HCT116 (cell line): Measurements from ENCODE around the gene HIC1. TPM values are rescaled to one million over a fixed set of nuclear protein-coding genes. Genes with fewer than 3 reads are reported as not detected.

ENCODE experiments used
- ATAC-seq: fragments of 200-7000 bp; cut with Tn5 transposase; 2 replicates; pipeline ENCODE4 v1.9.1; 2020; ENCODE audit warnings: mild to moderate bottlenecking, moderate library complexity
- Bru-seq: library from RNA; stranded (reverse); fragments of 400-500 nt; gene quantifications from one replicate; lab custom pipeline; 2021; lab: Mats Ljungman, UMichigan
- BruChase-seq, 2 experiments: library from RNA; stranded (reverse); fragments of 400-500 nt; gene quantifications; one replicate each; lab custom pipeline; 2021; lab: Mats Ljungman, UMichigan
- BruUV-seq: library from RNA; stranded (reverse); fragments of 400-500 nt; replicated peaks from 2 replicates; lab custom pipeline; 2021; lab: Mats Ljungman, UMichigan
- CTCF ChIA-PET: fragments of 300-600 bp; sonication (Branson Sonifier 250); formaldehyde crosslinking; loops from one replicate; lab custom pipeline; 2021; ENCODE audit warnings: antibody characterized with exemption; lab: Charles Lee
- POLR2A ChIA-PET: fragments of 300-600, 350-600 bp; sonication (Branson Sonifier 250); formaldehyde crosslinking; loops from one replicate; lab custom pipeline; 2021; ENCODE audit warnings: antibody characterized with exemption; lab: Charles Lee
- RAD21 ChIA-PET, 2 experiments: fragments of 300-600 bp; sonication (Branson Sonifier 250); formaldehyde crosslinking; loops; one replicate each; lab custom pipeline; 2023; ENCODE audit warnings: low total read pairs in 2 of 2; ENCODE audit not compliant: uncharacterized antibody in 2 of 2, unreplicated experiment in 2 of 2, low non-redundant PET in 1 of 2; lab: Charles Lee
- DNase-seq: peaks from one replicate; pipeline ENCODE4 v3.0.0-alpha.2; 2010; ENCODE audit warnings: low read depth, low spot score
- H2AFZ ChIP-seq: fragments of 200-600 bp; shearing (Covaris generic), sonication (generic); 2 replicates; pipeline ENCODE4 v1.6.1; 2017; ENCODE audit warnings: low read depth, mixed run types, mixed read lengths, antibody characterized with exemption, low read length; ENCODE audit not compliant: poor library complexity, severe bottlenecking
- H3K27ac ChIP-seq: 2 replicates; pipeline ENCODE4 v1.5.1; 2012; ENCODE audit warnings: low read depth, low read length
- H3K27me3 ChIP-seq: fragments of 200-600 bp; sonication (generic); 2 replicates; pipeline ENCODE4 v1.6.1; 2016; ENCODE audit warnings: mixed run types, low read length, mixed read lengths; ENCODE audit not compliant: insufficient read depth
- H3K36me3 ChIP-seq, 2 experiments: fragments of 200-500 bp in 1 of 2; fragments of 200-600 bp in 1 of 2; sonication (Bioruptor generic) in 1 of 2; sonication (generic) in 1 of 2; 2 replicates each; pipeline versions ENCODE4 v1.5.1 to v1.6.1; 2014 to 2016; ENCODE audit warnings: low read length in 2 of 2, inconsistent platforms in 1 of 2, mixed read lengths in 1 of 2, mixed run types in 1 of 2; ENCODE audit not compliant: insufficient read depth in 2 of 2, control insufficient read depth in 1 of 2
- H3K4me1 ChIP-seq, 2 experiments: fragments of 200-600 bp in 1 of 2; sonication (generic) in 1 of 2; 2 replicates each; pipeline versions ENCODE4 v1.5.1 to v1.6.1; 2012 to 2017; ENCODE audit warnings: low read length in 2 of 2, inconsistent platforms in 1 of 2, mild to moderate bottlenecking in 1 of 2, mixed read lengths in 1 of 2, mixed run types in 1 of 2, moderate library complexity in 1 of 2; ENCODE audit not compliant: insufficient read depth in 2 of 2, control insufficient read depth in 1 of 2
- H3K4me2 ChIP-seq: fragments of 200-600 bp; sonication (generic); 2 replicates; pipeline ENCODE4 v1.6.1; 2017; ENCODE audit warnings: mixed run types, low read length, mixed read lengths
- H3K4me3 ChIP-seq, 2 experiments: fragments of 200-600 bp in 1 of 2; sonication (generic) in 1 of 2; replicated peaks in 1 of 2; 2 replicates each; pipeline ENCODE4 v1.5.1; 2011 to 2016; ENCODE audit warnings: low read length in 2 of 2, control low read depth in 1 of 2, low read depth in 1 of 2, mild to moderate bottlenecking in 1 of 2, mixed read lengths in 1 of 2, mixed run types in 1 of 2
- H3K79me2 ChIP-seq: fragments of 200-600 bp; sonication (generic); 2 replicates; pipeline ENCODE4 v1.6.1; 2017; ENCODE audit warnings: mild to moderate bottlenecking, mixed run types, low read length, moderate library complexity, mixed read lengths; ENCODE audit not compliant: insufficient read depth
- H3K9ac ChIP-seq: fragments of 200-600 bp; sonication (generic); 2 replicates; pipeline ENCODE4 v1.6.1; 2016; ENCODE audit warnings: low read length, mixed read lengths
- H3K9me2 ChIP-seq: fragments of 200-600 bp; sonication (generic), shearing (Covaris generic); 2 replicates; pipeline ENCODE4 v1.6.1; 2017; ENCODE audit warnings: mixed run types, mild to moderate bottlenecking, moderate library complexity; ENCODE audit not compliant: insufficient read depth
- H3K9me3 ChIP-seq, 2 experiments: fragments of 200-500 bp in 1 of 2; fragments of 200-600 bp in 1 of 2; sonication (Bioruptor generic) in 1 of 2; sonication (generic) in 1 of 2; 2 replicates each; pipeline ENCODE4 v1.6.1; 2014 to 2017; ENCODE audit warnings: low read length in 2 of 2, mixed read lengths in 2 of 2, inconsistent platforms in 1 of 2, low read depth in 1 of 2, mild to moderate bottlenecking in 1 of 2, mixed run types in 1 of 2, moderate library complexity in 1 of 2; ENCODE audit not compliant: control insufficient read depth in 1 of 2, insufficient read depth in 1 of 2
- H4K20me1 ChIP-seq: fragments of 200-600 bp; sonication (generic), shearing (Covaris generic); 2 replicates; pipeline ENCODE4 v1.6.1; 2017; ENCODE audit warnings: mixed run types, mild to moderate bottlenecking, moderate library complexity; ENCODE audit not compliant: insufficient read depth
- CTCF ChIP-seq, 3 experiments: fragments of 200-600 bp in 1 of 3; sonication (generic) in 1 of 3; IDR thresholded peaks in 2 of 3; conservative IDR thresholded peaks in 1 of 3; 2 replicates each; pipeline ENCODE4 v1.5.1; 2012 to 2017; ENCODE audit warnings: low read depth in 2 of 3, low read length in 2 of 3, antibody characterized with exemption in 1 of 3, borderline replicate concordance in 1 of 3, control low read depth in 1 of 3, mild to moderate bottlenecking in 1 of 3, mixed read lengths in 1 of 3, mixed run types in 1 of 3, moderate library complexity in 1 of 3; ENCODE audit not compliant: insufficient read depth in 1 of 3
- EZH2phosphoT487 ChIP-seq: fragments of 200-600 bp; IDR thresholded peaks from 2 replicates; pipeline ENCODE4 v1.6.1; 2018; ENCODE audit warnings: antibody characterized with exemption, borderline replicate concordance
- RAD21 ChIP-seq: IDR thresholded peaks from 2 replicates; pipeline ENCODE4 v1.6.1; 2012; ENCODE audit warnings: low read depth, mild to moderate bottlenecking
- intact Hi-C: fragments of 100-400 bp; cut with micrococcal nuclease; formaldehyde crosslinking; loops from 2 replicates; pipeline ENCODE4 v1.10.0; 2022
- long read RNA-seq: library from polyadenylated mRNA; unstranded; transcript quantifications from one replicate; pipeline ENCODE4 v2.0.0, GENCODE V29; 2021; ENCODE audit not compliant: unreplicated experiment
- polyA plus RNA-seq: library from polyadenylated mRNA; unstranded; fragments of >200 nt; gene quantifications from 2 replicates; pipeline ENCODE4 v1.2.1, GENCODE V29; 2012; ENCODE audit warnings: missing spikeins
- total RNA-seq: library from RNA; stranded (reverse); gene quantifications from one replicate; pipeline ENCODE4 v1.2.1, GENCODE V29; 2021; ENCODE audit not compliant: unreplicated experiment

HIC1 gene
- total RNA-seq = 0.64 TPM
- 0.21 and 0.52 TPM in 2 replicates for polyA plus RNA-seq
- Bru-seq, nascent RNA = not detected
- percentile 10 among the genes with signal in this experiment for BruChase-seq, experiment 1, labeled RNA remaining after a 6-hour chase
- BruChase-seq, experiment 2, labeled RNA remaining after a 2-hour chase = percentile 8 among the genes with signal in this experiment
- long read RNA-seq, partial matches to known transcripts = 0 of 1 reads
- long read RNA-seq, other reads (novel, unspliced or antisense) = 1 of 1 reads

- H3K4me2 ChIP-seq = peak within 1 kb of the TSS; percentile 36; the same call in 1 of the 2 replicates
- BruUV-seq = no TSS peak
- DNase-seq = no peak
- intact Hi-C loops = no loop called here
- no peak within 1 kb of the TSS for H2AFZ ChIP-seq
- POLR2A ChIA-PET = interaction anchor here (1.1 kb wide), 1 partner anchor 190 kb away, joined by 3 read pairs; no protein-coding TSS in a partner anchor
- no peaks in the 10 kb centered on the region for H3K9me3 ChIP-seq
- H4K20me1 ChIP-seq = no peaks in the 10 kb centered on the region
- peaks cover 2 to 25% of the 10 kb centered on the region in 2 experiments; a peak in 2 of 4 replicates for H3K4me1 ChIP-seq
- H3K27me3 ChIP-seq = no peaks in the 10 kb centered on the region
- no peak within 1 kb of the TSS for H3K9ac ChIP-seq
- TF ChIP-seq EZH2phosphoT487 (no peak), CTCF (IDR thresholded peaks at IDR 0.05 in 2 of 3, conservative IDR thresholded peaks at IDR 0.05 in 1 of 3; ENCODE audit: borderline replicate concordance in 1 of 3, insufficient read depth in 1 of 3, low read depth in 2 of 3, low read length in 2 of 3) (peak; percentile 61 to 84 (median 78)), RAD21 (peak; percentile 85)
- no peaks in the 10 kb centered on the region for H3K79me2 ChIP-seq
- RAD21 ChIA-PET = interaction anchor here (0.5 to 1.0 kb wide), 3 partner anchors 73 to 190 kb away, joined by 3 to 8 read pairs (median 5); no protein-coding TSS in a partner anchor
- H3K9me2 ChIP-seq = no peaks in the 10 kb centered on the region
- H3K4me3 ChIP-seq = no peak within 1 kb of the TSS
- peak; percentile 62 for ATAC-seq
- no peaks in the 10 kb centered on the region for H3K36me3 ChIP-seq
- CTCF ChIA-PET = interaction anchor here (0.6 to 8.0 kb wide), 10 partner anchors 10 to 362 kb away, joined by 3 to 200 read pairs (median 3); no protein-coding TSS in a partner anchor
- no peak within 1 kb of the TSS for H3K27ac ChIP-seq
These were observed at the start of gene HIC1 for GRCh38 chr17:2054512-2055291. HIC1 (plus strand) TSS chr17:2055103; CDS start chr17:2056691, 1,588 bp downstream.
